IPS-20b (cell line): ENCODE measurements around the gene ZNF343.

Experiments
- H3K27ac ChIP-seq: one replicate; pipeline ENCODE4 v1.5.1; 2013; ENCODE audit warnings: low read length
- H3K27me3 ChIP-seq: 2 replicates; pipeline ENCODE4 v1.6.1; 2013; ENCODE audit warnings: mild to moderate bottlenecking, low read length, inconsistent platforms; ENCODE audit not compliant: insufficient read depth
- H3K36me3 ChIP-seq: 2 replicates; pipeline ENCODE4 v1.6.1; 2013; ENCODE audit warnings: low read depth, mild to moderate bottlenecking, inconsistent platforms, low read length, moderate library complexity; ENCODE audit not compliant: insufficient read depth
- H3K4me1 ChIP-seq: 2 replicates; pipeline ENCODE4 v1.6.1; 2013; ENCODE audit warnings: mild to moderate bottlenecking, control low read depth, inconsistent platforms, low read length, moderate library complexity; ENCODE audit not compliant: insufficient read depth
- H3K4me3 ChIP-seq: 2 replicates; pipeline ENCODE4 v1.5.1; 2013; ENCODE audit warnings: mild to moderate bottlenecking, low read length, inconsistent platforms
- H3K9ac ChIP-seq: 2 replicates; pipeline ENCODE4 v1.6.1; 2013; ENCODE audit warnings: low read depth, mild to moderate bottlenecking, inconsistent platforms, low read length, moderate library complexity
- H3K9me3 ChIP-seq: 2 replicates; pipeline ENCODE4 v1.6.1; 2013; ENCODE audit warnings: mild to moderate bottlenecking, low read depth, low read length, inconsistent platforms; ENCODE audit not compliant: insufficient read depth

The ZNF343 gene

DNA sequence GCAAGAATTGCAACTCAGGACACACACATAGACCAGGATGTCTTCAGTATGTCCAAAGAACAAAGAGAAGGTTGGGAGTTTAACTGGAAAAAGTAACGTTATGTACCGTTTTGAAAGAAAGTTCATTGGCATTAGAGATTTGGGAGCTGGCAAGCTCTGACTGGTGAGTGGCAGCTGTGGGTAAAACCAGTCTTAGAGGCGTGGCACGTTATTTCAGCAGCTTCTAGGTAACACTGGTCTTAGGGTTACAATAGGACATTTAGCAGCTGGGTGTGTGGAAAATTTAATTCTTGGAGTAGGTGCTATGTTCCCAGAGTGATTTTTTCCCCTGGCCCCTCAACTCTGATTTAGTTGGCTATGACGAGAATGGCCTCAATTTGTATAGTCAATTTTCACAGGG, 57.3 kb downstream of the ZNF343 start:
- Histone ChIP-seq H3K4me1 (no peaks in the 10 kb centered on the region), H3K9ac (no peak overlapping the region), H3K4me3 (no peak overlapping the region), H3K27ac (no peak overlapping the region), H3K27me3 (no peaks in the 10 kb centered on the region), H3K9me3 (no peaks in the 10 kb centered on the region), H3K36me3 (no peaks in the 10 kb centered on the region)

DNA sequence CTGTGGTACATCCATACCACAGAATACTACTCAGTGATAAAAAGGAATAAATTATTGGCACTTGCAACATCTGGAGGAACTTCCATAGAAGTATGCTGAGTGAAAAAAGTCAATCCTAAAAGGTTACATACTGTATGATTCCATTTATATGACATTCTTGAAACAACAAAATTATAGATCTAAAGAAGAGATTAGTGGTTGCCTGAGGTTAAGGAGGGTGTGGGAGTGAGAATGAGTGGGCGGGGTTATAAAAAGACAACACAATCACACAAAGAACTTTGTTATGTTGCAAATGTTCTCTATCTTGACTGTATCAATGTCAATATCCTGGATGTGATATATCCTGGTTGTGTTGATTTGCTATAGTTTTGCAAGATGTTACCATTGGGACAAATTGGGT, 59.3 kb downstream of the ZNF343 start:
- Histone ChIP-seq H3K27ac (no peak overlapping the region), H3K4me3 (no peak overlapping the region), H3K9ac (no peak overlapping the region), H3K36me3 (no peaks in the 10 kb centered on the region), H3K4me1 (no peaks in the 10 kb centered on the region), H3K27me3 (no peaks in the 10 kb centered on the region), H3K9me3 (no peaks in the 10 kb centered on the region)

DNA sequence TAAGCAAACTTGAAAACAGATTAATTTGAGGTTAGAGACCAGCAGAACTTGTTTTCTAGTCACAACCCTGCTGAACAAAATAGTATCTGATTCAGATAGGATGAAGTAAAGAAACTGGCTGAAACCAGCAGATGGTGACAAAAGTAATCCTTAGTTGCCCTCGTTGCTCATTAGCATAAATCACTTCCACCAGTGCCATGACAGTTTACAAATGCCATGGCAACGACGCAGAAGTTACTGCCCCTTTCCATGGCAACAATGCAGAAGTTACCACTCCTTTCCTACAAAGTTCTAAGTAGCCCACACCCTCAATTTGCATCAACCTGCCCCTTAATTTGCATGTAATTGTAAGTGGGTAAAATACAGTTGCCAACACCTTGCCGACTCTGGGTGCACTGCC, 61.9 kb downstream of the ZNF343 start:
- Histone ChIP-seq H3K27me3 (no peaks in the 10 kb centered on the region), H3K9me3 (no peaks in the 10 kb centered on the region), H3K4me3 (no peak overlapping the region), H3K4me1 (no peaks in the 10 kb centered on the region), H3K9ac (no peak overlapping the region), H3K36me3 (no peaks in the 10 kb centered on the region), H3K27ac (no peak overlapping the region)
